ENCODE results near the gene NETO1.

Gene NETO1

DNA sequence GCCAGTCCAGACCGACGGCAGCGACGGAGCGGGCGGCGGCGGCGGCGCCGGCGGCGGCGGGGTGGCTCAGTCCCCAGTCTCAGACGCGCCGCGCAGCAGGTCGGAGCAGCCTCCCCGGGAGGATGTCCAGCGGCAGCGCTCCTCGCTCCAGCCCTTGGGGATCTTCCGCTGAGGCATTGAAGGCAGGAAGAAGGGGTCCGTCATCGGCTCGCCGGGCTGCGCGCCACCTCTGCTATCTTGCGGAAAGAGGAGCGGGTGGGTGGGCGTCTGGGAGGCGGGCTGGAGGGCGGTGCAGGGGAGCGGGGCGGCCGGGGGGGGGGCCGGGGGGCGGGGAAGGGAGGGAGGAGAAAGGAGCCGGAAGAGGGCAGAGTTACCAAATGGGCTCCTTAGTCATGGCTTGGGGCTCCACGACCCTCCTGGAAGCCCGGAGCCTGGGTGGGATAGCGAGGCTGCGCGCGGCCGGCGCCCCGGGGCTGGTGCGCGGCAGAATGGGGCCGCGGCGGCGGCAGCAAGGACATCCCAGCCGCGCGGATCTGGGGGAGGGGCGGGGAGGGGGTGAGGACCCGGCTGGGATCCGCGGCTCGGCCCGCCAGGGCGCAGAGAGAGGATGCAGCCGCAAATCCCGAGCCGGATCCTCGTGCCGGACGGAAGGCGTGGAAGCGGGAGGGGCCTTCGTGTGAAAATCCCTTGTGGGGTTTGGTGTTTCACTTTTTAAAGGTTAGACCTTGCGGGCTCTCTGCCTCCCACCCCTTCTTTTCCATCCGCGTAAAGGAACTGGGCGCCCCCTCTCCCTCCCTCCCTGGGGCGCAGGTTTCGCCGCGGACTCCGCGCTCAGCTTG, at the start of gene NETO1:
NETO1 (minus strand) TSS at position 242 of the 839 bp plus-strand sequence. CDS start 696 bp downstream, outside the sequence.
- no peak for DNase-seq (ENCODE audit: low read depth, low spot score)

GRCh38 chr18:72910045-72910444, 42.3 kb upstream of the NETO1 start:
- no peak for DNase-seq (ENCODE audit: low read depth, low spot score)

- no peak for DNase-seq (ENCODE audit: low read depth, low spot score)
Measured at GRCh38 chr18:72908181-72908580, 40.4 kb upstream of the NETO1 start.

DNA sequence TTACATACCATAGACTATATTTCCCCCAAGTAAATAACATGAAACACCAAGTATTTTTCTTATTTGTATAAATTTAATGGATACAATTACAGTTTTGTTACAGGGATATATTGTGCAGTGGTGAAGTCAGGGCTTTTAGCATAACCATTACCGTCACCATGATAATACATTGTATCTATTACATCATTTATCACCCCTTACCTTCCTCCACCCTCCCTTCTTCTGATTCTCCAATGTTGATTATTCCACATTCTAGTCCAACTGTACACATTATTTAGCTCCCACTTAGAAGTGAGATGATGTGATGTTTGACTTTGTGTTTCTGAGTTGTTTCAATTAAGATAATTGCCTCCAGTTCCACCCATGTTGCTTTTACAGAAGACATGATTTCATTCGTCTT, 35.2 kb upstream of the NETO1 start:
- DNase-seq (ENCODE audit: low read depth, low spot score): no peak

DNA sequence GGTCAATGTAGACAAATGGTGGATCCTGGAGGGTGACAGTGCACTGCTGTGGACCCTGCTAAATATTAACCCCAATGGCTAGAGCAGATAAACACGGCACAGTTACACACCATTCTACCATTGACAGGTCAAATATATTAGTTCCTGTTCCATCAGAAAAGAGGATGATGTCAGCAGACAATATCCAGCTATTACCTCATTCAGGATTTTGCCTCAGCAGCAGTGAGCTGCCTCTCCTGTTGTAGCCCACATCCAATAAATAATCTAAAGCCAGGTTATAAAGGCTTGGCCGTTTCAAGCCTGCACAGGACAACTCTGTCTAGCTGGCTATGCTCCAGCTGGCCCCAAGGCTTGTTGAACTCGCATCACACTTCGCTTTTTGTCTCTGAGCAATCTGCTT, 31.6 kb upstream of the NETO1 start:
- DNase-seq (ENCODE audit: low read depth, low spot score): no peak

GRCh38 chr18:72898870-72899269, 31.1 kb upstream of the NETO1 start:
- no peak for DNase-seq (ENCODE audit: low read depth, low spot score)

GRCh38 chr18:72895548-72895947, 27.8 kb upstream of the NETO1 start:
- no peak for DNase-seq (ENCODE audit: low read depth, low spot score)

- no peak for DNase-seq (ENCODE audit: low read depth, low spot score)
Measured at GRCh38 chr18:72878561-72878960, 10.8 kb upstream of the NETO1 start.

DNA sequence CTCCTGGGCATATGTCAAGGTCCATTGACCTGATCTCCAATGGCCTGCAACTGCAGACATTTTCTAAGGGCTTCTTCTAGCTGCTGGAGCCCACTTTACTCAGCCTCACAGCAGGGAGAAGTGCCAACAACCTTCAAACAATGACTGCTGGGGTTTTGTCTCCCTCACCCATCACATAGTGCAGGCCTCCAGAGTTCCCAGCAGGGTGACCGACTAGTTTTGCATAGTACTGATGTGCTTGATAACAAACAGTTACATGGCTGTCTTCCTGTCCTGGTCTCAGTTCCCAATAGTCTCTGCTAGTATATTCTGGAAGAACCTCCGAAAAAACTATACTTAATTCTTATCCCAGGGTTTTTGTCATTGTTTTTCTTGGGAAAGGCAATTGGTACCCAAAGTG, 10.4 kb upstream of the NETO1 start:
- DNase-seq (ENCODE audit: low read depth, low spot score): no peak

DNA sequence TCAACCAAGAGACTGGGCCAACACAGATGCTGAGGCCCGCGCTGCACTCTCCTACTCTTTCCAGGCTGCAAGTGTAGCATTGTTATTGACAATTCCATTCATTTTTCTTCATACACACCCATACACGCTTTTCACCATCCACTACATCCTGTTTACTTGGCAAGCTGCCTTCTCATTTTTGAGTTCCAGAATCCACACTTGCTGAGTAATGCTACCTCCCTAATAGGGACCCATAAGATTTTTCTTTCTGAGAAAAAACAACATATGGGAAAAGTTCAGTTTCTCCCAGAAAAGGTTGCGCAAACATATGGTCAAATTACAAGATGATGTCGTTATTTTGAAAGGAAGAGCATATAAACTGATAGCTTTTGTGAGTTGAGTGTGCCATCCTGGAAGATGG, 3.3 kb upstream of the NETO1 start:
- no peak for DNase-seq (ENCODE audit: low read depth, low spot score)

- DNase-seq (ENCODE audit: low read depth, low spot score): no peak
Measured at GRCh38 chr18:72869226-72870185, 1.7 kb upstream of the NETO1 start.

DNA sequence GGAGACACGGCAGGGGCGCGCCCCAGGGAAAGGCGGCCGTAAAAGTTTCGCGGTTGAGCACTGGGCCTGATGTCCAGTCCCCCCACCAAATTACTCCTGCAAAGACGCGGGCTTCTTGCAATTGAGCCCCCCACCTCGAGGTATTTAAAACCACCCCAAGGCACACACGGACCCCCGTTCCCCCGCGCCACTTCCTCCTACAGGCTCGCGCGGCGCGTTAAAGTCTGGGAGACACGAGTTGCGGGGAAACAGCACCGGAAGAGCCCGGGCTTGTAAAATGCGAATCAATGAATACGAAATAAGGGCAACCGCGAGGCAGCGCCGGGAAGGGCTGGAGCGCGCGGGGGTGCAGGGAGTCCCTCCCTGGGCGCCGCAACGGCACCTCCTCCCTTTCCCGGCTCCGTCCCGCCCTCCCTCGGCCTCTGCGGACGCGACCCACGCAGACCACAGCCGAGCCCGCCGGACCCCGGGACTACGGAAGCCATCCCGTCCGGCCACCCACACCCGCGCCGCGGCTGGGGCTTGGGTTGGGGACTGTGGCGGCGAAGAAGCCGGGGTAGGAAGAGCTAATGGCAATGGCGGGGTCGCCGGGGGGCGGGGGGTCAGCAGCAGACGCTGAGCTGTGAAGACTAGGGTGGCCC, 918 bp upstream of the NETO1 start:
- DNase-seq (ENCODE audit: low read depth, low spot score): no peak

DNA sequence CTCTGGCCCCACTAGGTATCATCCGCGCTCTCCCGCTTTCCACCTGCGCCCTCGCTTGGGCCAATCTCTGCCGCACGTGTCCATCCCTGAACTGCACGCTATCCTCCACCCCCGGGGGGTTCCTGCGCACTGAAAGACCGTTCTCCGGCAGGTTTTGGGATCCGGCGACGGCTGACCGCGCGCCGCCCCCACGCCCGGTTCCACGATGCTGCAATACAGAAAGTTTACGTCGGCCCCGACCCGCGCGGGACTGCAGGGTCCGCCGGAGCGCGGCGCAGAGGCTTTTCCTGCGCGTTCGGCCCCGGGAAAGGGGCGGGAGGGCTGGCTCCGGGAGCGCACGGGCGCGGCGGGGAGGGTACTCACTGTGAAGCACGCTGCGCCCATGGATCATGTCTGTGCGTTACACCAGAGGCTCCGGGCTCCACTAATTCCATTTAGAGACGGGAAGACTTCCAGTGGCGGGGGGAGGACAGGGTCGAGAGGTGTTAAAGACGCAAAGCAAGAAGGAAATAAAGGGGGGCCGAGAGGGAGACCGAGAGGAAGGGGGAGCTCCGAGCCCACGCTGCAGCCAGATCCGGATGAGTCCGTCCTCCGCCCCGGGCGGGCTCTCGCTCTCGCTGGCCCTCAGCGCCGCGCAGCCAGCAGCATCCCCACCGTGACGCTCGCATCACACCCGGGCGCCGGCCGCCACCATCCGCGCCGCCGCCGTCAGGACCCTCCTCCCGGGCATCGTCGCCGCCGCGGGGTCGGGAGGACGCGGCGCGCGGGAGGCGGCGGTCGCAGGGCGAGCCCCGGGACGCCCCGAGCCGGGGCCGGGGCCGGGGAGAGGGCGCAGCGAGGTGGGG, 664 bp downstream of the NETO1 start:
- no peak for DNase-seq (ENCODE audit: low read depth, low spot score)

- DNase-seq (ENCODE audit: low read depth, low spot score): no peak
Measured at GRCh38 chr18:72866442-72866900, 1.3 kb downstream of the NETO1 start.

- DNase-seq (ENCODE audit: low read depth, low spot score): no peak
Measured at GRCh38 chr18:72863754-72864153, 4.0 kb downstream of the NETO1 start.

- no peak for DNase-seq (ENCODE audit: low read depth, low spot score)
Measured at GRCh38 chr18:72859088-72859487, 8.7 kb downstream of the NETO1 start.

- DNase-seq (ENCODE audit: low read depth, low spot score): no peak
Measured at GRCh38 chr18:72849671-72850070, 18.1 kb downstream of the NETO1 start.

- no peak for DNase-seq (ENCODE audit: low read depth, low spot score)
Measured at GRCh38 chr18:72848503-72849237, 19.1 kb downstream of the NETO1 start.

- no peak for DNase-seq (ENCODE audit: low read depth, low spot score)
Measured at GRCh38 chr18:72847771-72848170, 20.0 kb downstream of the NETO1 start.

Measured in activated CD4-positive, CD25-positive, alpha-beta regulatory T cell treated with anti-CD3 and anti-CD28 coated beads, Interleukin-2, amount 50 U/mL, for 16 hours (primary cell).